HG02588 (cell line): Measurements from ENCODE around the gene TBC1D1.
"Not testable (repeated sequence)": the region's sequence is repeated elsewhere in the genome, so short reads cannot be mapped to it uniquely, and the experiment has no call there.

Source experiments
- ATAC-seq: cut with Tn5 transposase; IDR thresholded peaks from one replicate; pipeline ENCODE4 v1.9.1; 2021; ENCODE audit warnings: mild to moderate bottlenecking, moderate library complexity; ENCODE audit not compliant: unreplicated experiment

The TBC1D1 gene

GRCh38 chr4:37923089-37923488 lies 32.2 kb downstream of the TBC1D1 start:
- ATAC-seq, result not testable (repeated sequence)

GRCh38 chr4:37924946-37925345 lies 34.1 kb downstream of the TBC1D1 start:
- no peak for ATAC-seq

- no peak for ATAC-seq
Observed at GRCh38 chr4:37927434-37927833, 36.5 kb downstream of the TBC1D1 start.

- no peak for ATAC-seq
Observed at GRCh38 chr4:37928426-37929416, 37.8 kb downstream of the TBC1D1 start.

- no peak for ATAC-seq
Observed at GRCh38 chr4:37934096-37934495, 43.2 kb downstream of the TBC1D1 start.

GRCh38 chr4:37934609-37935008 lies 43.7 kb downstream of the TBC1D1 start:
- ATAC-seq, result no peak

- no peak for ATAC-seq
Observed at GRCh38 chr4:37935026-37935425, 44.1 kb downstream of the TBC1D1 start.

DNA sequence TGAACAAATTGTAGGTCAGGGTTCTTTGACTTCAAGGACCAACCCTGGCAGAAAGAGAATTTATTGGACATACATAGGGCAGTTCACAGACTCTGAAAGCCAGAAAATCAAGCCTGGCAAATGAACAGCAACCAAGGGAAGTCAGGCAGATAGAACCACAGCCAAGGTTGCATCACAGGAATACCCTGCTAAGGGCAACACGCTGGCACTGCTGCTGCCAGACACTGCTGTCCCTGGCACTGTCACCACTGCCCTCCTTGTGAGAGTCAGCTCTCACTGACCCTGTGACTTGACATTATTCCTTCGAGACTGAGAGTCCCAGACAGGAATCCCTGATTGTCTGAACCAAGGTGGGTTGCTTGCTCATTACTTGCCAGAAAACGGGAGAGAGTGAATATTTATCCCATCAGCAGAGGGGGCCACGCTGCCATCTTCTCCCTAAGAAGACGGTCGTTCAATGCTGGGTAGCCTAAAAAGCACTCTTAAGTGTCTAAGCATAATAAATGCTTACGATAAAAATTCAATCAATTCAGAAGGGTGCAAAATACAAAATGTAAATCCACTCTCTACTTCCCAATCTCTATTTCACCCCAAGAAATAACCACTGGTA lies 46.1 kb downstream of the TBC1D1 start:
- no peak for ATAC-seq

GRCh38 chr4:37938208-37938607 lies 47.3 kb downstream of the TBC1D1 start:
- no peak for ATAC-seq

DNA sequence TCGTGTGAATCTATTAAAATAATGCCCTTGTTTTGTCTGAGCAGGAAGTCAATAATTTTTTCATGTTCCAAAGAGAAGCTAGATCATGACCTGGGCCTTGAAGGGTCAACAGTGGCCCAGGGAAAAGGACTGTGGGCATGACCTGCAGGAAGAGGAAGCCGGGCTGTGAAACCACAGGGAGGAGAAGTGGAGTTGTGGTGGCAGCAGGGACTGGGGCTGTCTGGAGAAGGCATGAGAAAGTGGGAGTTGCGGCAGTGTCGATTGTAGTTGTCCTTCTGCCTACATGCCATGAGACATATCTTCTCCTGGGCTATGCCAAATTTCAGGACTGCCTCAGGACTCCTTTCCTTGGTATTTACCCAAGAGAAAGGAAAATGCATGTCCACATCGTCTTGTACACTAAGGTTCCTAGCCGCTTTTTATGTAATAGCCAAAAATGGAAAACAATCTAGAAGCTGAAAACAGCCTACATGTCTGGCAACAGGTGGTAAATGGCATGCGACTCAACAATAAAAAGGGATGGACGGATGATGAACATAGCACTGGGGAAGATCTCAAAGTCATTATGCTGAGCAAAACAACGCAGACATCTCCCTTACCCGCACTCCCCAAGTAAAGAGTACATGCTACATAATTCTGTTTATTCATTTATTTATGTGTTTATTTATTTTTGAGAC lies 55.8 kb downstream of the TBC1D1 start:
- no peak for ATAC-seq

DNA sequence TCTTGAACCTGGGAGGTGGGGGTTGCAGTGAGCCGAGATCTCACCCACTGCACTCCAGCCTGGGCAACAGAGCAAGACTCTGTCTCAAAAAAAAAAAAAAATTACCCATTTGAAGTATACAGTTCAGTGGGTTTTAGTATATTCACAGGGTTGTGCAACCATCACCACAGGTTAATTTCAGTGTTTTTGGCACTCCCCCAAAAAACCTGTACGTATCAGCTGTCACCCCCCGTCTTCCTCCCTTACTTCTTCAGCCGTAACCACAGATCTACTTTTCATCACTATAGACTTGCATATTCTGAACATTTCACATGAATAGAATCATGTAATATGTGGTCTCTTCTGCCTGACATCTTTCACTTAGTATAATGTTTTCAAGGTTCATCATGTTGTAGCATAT lies 57.7 kb downstream of the TBC1D1 start:
- no peak for ATAC-seq

DNA sequence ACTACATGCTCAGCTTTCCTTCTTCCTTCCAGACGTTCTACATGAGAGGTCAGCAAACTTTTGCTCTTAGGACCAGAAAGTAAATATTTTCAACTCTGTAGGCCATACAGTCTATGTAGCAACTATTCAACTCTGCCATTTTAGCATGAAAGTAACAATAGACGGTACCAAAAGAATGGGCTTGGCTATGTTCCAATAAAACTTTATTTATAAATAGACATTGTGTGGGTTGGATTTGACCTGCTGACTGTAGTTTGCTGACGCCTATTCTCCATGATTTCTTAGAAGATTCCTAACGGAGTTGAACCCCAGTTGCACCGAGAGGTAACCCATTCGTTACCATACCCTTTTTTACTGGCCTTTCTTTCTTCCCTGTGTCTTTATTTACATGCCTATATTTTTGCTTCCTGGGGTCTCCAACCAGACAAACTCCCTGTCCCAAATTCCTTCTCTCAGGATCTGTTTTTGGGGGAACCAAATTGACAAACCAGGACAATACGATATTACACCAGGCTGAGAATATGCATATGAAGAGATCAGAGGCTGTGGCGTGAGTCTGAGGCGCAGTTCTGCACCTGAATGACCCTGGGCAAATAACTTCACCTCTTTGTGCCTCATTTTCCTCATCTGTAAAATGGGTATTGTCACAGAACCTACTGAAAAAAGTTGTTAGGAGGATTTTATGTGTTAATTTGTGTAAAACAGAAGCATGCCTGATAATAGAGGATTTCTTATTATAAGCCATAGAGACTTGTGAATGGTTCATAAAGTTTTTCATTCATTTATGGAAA lies 58.9 kb downstream of the TBC1D1 start:
- no peak for ATAC-seq

- no peak for ATAC-seq
Observed at GRCh38 chr4:37951461-37952352, 60.8 kb downstream of the TBC1D1 start.

DNA sequence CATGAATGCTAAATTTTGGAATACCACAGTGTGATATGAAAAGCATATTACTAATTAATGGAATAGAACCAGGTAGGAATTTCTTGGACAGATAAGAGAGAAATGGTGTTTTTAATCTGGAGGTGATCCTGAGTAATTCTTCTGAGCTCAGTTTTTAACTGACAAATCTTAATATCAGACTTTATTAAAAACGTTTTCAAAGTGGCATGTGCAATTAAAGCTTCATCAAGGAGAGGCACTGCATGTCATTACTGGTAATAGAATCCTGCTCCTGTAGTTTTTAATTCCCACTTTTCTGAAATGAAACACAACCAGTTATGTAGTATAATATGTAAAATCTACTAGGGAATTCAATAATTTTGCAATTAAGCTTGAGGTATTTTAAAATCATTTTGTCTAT lies 62.3 kb downstream of the TBC1D1 start:
- ATAC-seq, result no peak

GRCh38 chr4:37953620-37954293 lies 62.9 kb downstream of the TBC1D1 start:
- no peak for ATAC-seq

GRCh38 chr4:37956941-37957340 lies 66.1 kb downstream of the TBC1D1 start:
- ATAC-seq, result no peak

- no peak for ATAC-seq
Observed at GRCh38 chr4:37958932-37959331, 68.0 kb downstream of the TBC1D1 start.

- ATAC-seq, result no peak
Observed at GRCh38 chr4:37960098-37960497, 69.2 kb downstream of the TBC1D1 start, which contains the start of gene PTTG2. Gene PTTG2 (plus strand): TSS chr4:37960398. CDS start chr4:37960435, 37 bp downstream.
